HG02678 (cell line): ENCODE measurements around the gene ADAMTSL1.

Experiments
- ATAC-seq: cut with Tn5 transposase; IDR thresholded peaks from one replicate; pipeline ENCODE4 v1.9.1; 2021; ENCODE audit warnings: mild to moderate bottlenecking, moderate library complexity; ENCODE audit not compliant: unreplicated experiment

Gene ADAMTSL1

GRCh38 chr9:18466101-18466500 lies 7.9 kb upstream of the ADAMTSL1 start:
- ATAC-seq = no peak

DNA sequence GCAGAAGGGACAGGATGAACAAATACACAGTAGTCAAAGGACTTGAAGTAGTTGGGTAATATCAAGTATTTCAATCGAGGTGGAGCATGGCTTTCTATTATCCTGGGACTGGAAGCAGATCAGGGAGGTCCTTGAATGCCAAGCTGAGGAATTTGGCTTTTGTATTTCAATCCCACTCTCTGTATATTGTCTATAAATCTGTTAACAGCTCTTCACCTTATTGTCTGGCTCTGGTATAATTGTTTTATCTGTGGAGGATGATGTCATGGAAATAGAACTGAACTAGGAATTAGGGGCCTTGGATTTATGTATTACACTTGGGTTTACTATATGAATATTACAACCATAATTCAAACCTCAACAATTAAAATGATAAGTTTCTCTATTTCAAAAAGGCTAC lies 6.3 kb upstream of the ADAMTSL1 start:
- ATAC-seq = no peak

- ATAC-seq = no peak
Measured at GRCh38 chr9:18472435-18472834, 1.5 kb upstream of the ADAMTSL1 start.

DNA sequence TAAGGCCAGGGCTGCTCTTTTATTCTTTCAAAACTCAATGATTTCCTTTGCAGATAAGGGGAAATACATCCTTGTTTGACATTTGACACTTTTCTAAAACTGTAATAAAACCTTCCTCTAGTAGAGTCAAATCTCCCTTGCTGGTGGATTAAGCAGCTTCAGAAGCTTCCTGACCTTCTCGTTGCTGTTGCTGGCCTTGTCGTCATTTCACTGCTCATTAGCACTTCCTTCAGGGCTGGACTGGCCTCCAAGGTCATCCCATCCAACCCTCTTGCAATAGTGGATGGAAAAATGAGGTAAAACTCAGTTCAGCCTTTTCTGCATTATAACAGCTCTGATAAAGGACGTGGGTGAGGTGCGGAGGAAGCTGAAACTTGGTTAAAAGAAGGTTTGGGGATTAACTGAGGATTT lies 1.1 kb upstream of the ADAMTSL1 start:
- no peak for ATAC-seq

DNA sequence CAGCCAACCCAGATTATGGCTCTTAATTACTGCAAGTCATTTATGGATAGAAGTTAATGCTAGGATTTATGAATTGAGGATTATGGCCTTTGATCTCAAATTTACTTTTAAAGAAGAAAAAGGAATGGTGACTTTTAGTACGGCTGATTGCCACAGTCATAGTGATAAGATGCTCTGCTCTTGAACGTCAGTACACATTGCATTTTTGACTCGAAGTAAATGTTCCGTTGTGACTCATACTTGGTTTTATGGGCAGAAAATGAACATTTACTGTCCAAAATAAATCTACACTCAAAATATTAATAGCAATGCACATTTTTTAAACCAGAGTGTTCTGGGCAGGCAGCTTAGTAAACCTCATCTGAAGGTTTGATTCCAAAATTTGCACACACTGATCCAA lies 830 bp downstream of the ADAMTSL1 start:
- no peak for ATAC-seq

GRCh38 chr9:18477121-18477660 lies 3.2 kb downstream of the ADAMTSL1 start:
- ATAC-seq = no peak

DNA sequence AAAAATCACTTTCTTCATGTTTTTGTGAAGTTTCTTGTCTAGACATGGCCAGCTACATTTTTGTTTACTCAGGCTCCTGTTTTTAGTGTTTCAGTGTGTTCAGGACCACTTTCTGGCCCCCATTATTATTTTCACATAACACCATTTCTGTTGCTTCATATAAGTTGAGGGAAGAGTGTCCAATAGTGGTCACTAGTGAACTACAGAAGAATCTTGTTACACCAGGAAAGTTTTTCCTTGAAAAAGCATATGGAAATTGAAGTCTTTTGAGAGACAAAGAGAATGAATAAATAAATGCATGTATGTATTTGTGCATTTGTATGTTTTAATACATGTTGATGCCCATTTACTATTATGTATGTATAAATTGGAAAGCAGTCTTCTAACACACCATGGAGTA lies 3.8 kb downstream of the ADAMTSL1 start:
- ATAC-seq = no peak

- ATAC-seq = no peak
Measured at GRCh38 chr9:18478501-18479361, 4.8 kb downstream of the ADAMTSL1 start.

DNA sequence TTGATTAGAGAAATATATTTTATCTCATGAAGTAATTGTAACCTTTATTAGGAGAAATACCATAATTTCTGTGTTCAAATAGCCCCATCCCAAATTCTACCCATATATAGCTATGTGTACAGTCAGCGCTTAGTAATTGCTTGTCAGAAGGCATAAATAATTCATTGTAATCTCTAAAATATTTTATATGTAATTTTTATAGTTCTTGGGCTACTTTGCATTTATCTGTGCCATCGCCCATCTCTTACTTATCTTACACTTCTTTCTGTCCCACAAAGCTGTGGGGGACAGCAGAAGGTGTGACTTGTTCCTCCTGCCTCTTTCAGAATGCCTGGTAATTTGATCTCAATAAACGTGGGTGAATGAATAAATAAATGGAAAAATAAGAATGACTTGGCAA lies 5.5 kb downstream of the ADAMTSL1 start:
- ATAC-seq = no peak

DNA sequence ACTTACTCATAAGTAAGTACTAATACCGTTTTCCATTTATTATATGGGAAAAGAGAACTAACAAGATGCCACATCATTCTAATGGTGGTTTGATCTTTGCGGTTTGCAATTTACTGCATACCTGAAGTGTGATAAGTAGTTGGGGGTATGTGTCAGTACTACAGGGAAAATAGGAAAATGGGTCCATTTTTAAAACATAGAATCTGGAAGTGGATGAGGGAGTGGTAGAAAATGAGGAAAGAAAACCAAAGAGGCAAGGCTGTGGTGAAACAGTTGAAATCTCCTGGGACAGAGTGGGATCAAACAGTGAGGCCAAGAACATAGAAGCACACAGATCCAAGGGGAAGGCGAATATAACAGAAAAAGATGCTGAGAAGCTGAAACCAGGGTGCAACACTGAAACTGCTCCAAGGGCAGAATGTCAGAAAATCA lies 6.7 kb downstream of the ADAMTSL1 start:
- no peak for ATAC-seq

- no peak for ATAC-seq
Measured at GRCh38 chr9:18482371-18482770, 8.4 kb downstream of the ADAMTSL1 start.

DNA sequence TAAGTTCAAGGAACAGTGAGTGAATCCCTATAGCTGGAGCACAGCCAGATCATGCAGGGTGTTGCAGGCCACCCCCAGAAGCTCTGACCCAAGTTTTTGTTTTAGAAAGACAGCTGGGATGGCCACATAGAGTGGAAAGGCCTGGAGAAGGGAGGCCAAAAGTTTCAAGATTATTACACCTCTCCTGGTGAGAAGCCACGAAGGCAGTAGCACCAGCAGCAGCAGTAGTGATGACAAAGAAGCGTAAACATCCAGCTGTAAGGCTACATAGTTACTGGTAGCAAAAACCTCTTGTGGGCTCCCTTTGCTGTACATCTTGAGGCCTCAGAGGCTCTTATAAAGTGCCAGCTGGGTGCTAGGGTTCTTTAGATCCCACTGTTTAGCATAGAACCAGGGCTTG lies 11.8 kb downstream of the ADAMTSL1 start:
- ATAC-seq = no peak

GRCh38 chr9:18487611-18488010 lies 13.7 kb downstream of the ADAMTSL1 start:
- no peak for ATAC-seq

- no peak for ATAC-seq
Measured at GRCh38 chr9:18488886-18489285, 14.9 kb downstream of the ADAMTSL1 start.

DNA sequence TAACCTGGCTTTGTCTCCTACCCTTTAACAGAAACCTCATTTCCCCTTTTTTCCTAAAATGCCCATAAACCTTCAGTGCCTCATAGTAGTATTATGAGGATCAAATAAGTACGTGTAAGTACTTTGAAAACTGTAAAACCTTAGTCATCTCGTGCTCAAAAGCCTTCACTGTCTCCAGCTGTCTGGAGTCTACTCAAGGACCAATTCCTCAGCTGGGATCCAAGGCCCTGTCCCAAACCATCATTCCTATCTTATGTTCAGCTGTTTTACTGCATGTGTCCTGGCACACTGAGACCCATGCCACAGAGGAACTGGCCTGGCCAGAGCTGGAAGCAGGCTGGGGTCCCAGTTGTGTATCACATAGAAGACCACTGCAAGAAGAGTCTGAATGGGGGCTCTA lies 15.9 kb downstream of the ADAMTSL1 start:
- ATAC-seq = no peak

GRCh38 chr9:18490641-18491370 lies 16.9 kb downstream of the ADAMTSL1 start:
- no peak for ATAC-seq

GRCh38 chr9:18492612-18493011 lies 18.7 kb downstream of the ADAMTSL1 start:
- no peak for ATAC-seq

DNA sequence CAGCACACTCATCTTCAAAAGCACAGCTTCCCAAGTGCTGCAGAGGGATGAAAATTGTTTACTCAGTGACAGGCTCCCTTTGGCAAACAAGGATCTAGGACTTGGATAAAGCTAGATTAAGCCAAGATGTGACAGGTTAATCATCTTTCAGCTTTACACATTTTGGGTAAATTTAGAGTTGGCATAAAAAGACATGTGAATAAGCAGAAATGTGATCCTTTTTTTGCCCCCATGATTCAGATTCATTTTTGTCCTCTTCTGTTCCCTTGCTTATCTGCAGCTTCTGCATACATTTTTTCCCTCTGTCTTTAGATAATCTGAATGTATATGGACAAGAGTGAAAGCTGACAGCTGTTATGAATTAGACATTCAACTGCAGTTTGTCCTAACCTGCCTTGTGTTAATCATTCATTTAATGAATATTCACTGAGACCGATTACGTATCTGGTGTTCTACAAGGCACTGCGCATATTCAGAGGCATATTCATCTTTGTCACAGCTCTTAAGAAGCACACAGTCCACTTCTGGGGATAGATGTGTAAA lies 19.6 kb downstream of the ADAMTSL1 start:
- ATAC-seq = no peak

DNA sequence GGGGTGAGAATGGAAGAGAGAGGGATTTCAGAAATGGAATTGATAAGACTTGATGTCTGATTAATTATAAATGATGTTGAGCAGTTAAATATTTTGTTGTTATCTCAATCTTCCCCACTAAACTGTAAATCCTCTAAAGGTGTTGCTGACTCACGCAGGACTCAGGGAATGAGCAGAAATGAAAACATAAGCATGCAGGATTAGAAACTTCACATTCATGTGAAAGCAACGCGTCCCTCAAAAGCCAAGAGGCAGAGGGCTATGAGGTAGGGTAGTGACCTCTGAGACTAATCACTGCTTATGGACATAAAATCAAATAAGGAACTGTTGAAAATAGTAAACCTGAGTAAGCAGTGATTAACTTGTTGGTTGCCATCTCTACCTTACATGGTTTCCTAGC lies 21.1 kb downstream of the ADAMTSL1 start:
- no peak for ATAC-seq

DNA sequence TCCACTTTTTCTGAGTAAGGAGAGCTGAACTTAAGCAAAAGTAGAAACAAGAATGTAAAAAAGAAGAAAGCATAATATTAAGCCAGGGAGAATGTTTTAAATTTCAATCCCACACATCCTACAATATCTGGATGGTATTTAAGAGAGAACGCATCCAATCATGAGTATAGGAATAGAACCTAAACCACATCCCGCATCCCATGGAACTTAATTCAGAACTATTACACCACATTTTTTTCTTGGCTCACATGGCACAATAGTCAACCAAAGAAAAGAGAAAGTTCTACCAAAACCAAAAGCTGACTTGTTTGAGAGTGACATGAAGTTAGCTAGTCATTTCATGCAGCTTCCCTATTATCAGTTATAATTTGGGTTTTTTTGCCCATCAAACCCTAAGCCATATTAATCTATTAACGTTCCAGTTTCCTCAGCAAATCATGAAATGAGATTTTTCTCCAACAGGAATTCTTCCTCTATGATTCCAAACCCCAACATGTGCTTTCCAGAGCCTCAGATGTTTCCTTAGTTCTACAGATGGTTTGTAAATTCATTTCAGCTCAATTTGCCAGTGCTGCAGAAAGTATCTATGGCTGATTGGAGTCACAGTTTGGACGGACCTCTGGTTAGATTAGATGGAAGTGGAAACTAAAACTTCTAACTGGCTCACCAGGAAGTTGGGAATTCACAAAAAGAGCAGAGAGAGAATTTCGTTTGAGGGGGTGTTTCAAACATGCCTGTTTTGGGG lies 22.5 kb downstream of the ADAMTSL1 start:
- ATAC-seq = no peak

DNA sequence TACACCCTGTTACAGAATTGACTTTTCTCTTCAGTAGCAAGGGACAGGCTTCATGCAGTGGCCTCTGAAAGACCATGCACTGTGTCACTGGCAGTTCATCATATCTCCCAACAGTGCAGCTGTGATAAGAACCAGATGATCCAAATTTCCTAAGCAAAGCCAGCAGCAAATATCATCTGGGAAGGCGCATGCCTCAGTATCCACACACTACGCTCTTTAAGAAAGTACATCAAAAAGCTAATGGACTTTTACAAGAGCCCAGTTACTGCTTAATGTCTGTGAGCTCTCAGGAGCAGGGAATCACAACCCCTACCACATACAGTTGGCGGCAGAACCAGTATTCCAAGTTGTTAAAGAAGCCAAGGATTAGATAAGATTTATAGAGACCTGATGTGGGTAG lies 25.1 kb downstream of the ADAMTSL1 start:
- ATAC-seq = no peak
